ENCODE results near the gene ZNF827.

The ZNF827 gene

GRCh38 chr4:145930592-145930991, 8.0 kb downstream of the ZNF827 start:
- peaks cover 8% of the 10 kb centered on the region for H3F3A ChIP-seq (ENCODE audit: insufficient read depth)
- H3K4me2 ChIP-seq (ENCODE audit: low read depth, low read length, poor library complexity, severe bottlenecking) = peak overlapping the region; percentile 18
- H3K9ac ChIP-seq (ENCODE audit: low read length) = no peak overlapping the region
- no peak overlapping the region for H2AFZ ChIP-seq (ENCODE audit: low read depth, low read length, severe bottlenecking)
- peaks cover 4% of the 10 kb centered on the region; the same call in 1 of the 2 replicates for H4K20me1 ChIP-seq (ENCODE audit: low read depth, low read length)
- no peak overlapping the region for H3K4me3 ChIP-seq (ENCODE audit: insufficient read depth, low read length, poor library complexity, severe bottlenecking)
- TF ChIP-seq CTCF (IDR thresholded peaks at IDR 0.05; ENCODE audit: insufficient read depth, low read length, poor library complexity, severe bottlenecking) (no peak), EZH2phosphoT487 (conservative IDR thresholded peaks at IDR 0.05; ENCODE audit: low read length) (no peak)
- no peaks in the 10 kb centered on the region for H3K27me3 ChIP-seq (ENCODE audit: low read length)
- H3K9me2 ChIP-seq (replicated peaks; ENCODE audit: insufficient read depth, low read length) = no peaks in the 10 kb centered on the region
- H3K36me3 ChIP-seq (ENCODE audit: low read length) = peaks cover 6% of the 10 kb centered on the region; the same call in 1 of the 2 replicates
- no peak overlapping the region for H3K27ac ChIP-seq (ENCODE audit: low read depth, low read length)
- H3K9me3 ChIP-seq (ENCODE audit: insufficient read depth, low read length) = no peaks in the 10 kb centered on the region
- peaks cover 100% of the 10 kb centered on the region for H3K79me2 ChIP-seq (ENCODE audit: insufficient read depth, low read length)

- no peak overlapping the region for H3K9ac ChIP-seq (ENCODE audit: low read length)
- H3K4me3 ChIP-seq (ENCODE audit: insufficient read depth, low read length, poor library complexity, severe bottlenecking) = no peak overlapping the region
- no peak overlapping the region for H3K27ac ChIP-seq (ENCODE audit: low read depth, low read length)
- H3K9me2 ChIP-seq (replicated peaks; ENCODE audit: insufficient read depth, low read length) = no peaks in the 10 kb centered on the region
- TF ChIP-seq CTCF (IDR thresholded peaks at IDR 0.05; ENCODE audit: insufficient read depth, low read length, poor library complexity, severe bottlenecking) (no peak), EZH2phosphoT487 (conservative IDR thresholded peaks at IDR 0.05; ENCODE audit: low read length) (no peak)
- peaks cover 4% of the 10 kb centered on the region; the same call in 1 of the 2 replicates for H4K20me1 ChIP-seq (ENCODE audit: low read depth, low read length)
- H3K9me3 ChIP-seq (ENCODE audit: insufficient read depth, low read length) = no peaks in the 10 kb centered on the region
- peaks cover 100% of the 10 kb centered on the region for H3K79me2 ChIP-seq (ENCODE audit: insufficient read depth, low read length)
- no peaks in the 10 kb centered on the region; the same call in 1 of the 2 replicates for H3F3A ChIP-seq (ENCODE audit: insufficient read depth)
- no peak overlapping the region for H2AFZ ChIP-seq (ENCODE audit: low read depth, low read length, severe bottlenecking)
- no peak overlapping the region for H3K4me2 ChIP-seq (ENCODE audit: low read depth, low read length, poor library complexity, severe bottlenecking)
- H3K36me3 ChIP-seq (ENCODE audit: low read length) = peaks cover 7% of the 10 kb centered on the region; the same call in 1 of the 2 replicates
- H3K27me3 ChIP-seq (ENCODE audit: low read length) = no peaks in the 10 kb centered on the region
Measured at GRCh38 chr4:145929415-145930178, 9.0 kb downstream of the ZNF827 start.

- no peak overlapping the region for H3K4me3 ChIP-seq (ENCODE audit: insufficient read depth, low read length, poor library complexity, severe bottlenecking)
- no peaks in the 10 kb centered on the region for H3K27me3 ChIP-seq (ENCODE audit: low read length)
- H3K9ac ChIP-seq (ENCODE audit: low read length) = no peak overlapping the region
- H3K9me3 ChIP-seq (ENCODE audit: insufficient read depth, low read length) = no peaks in the 10 kb centered on the region
- peaks cover 4% of the 10 kb centered on the region; the same call in 1 of the 2 replicates for H4K20me1 ChIP-seq (ENCODE audit: low read depth, low read length)
- TF ChIP-seq EZH2phosphoT487 (conservative IDR thresholded peaks at IDR 0.05; ENCODE audit: low read length) (no peak), CTCF (IDR thresholded peaks at IDR 0.05; ENCODE audit: insufficient read depth, low read length, poor library complexity, severe bottlenecking) (no peak)
- no peak overlapping the region for H3K27ac ChIP-seq (ENCODE audit: low read depth, low read length)
- peaks cover 100% of the 10 kb centered on the region for H3K79me2 ChIP-seq (ENCODE audit: insufficient read depth, low read length)
- H3F3A ChIP-seq (ENCODE audit: insufficient read depth) = no peaks in the 10 kb centered on the region; the same call in 1 of the 2 replicates
- peaks cover 7% of the 10 kb centered on the region; the same call in 1 of the 2 replicates for H3K36me3 ChIP-seq (ENCODE audit: low read length)
- no peak overlapping the region for H2AFZ ChIP-seq (ENCODE audit: low read depth, low read length, severe bottlenecking)
- no peaks in the 10 kb centered on the region for H3K9me2 ChIP-seq (replicated peaks; ENCODE audit: insufficient read depth, low read length)
- H3K4me2 ChIP-seq (ENCODE audit: low read depth, low read length, poor library complexity, severe bottlenecking) = no peak overlapping the region
Measured at GRCh38 chr4:145928748-145929147, 9.9 kb downstream of the ZNF827 start.
